Measurements from ENCODE around the gene PAFAH1B1.

Gene PAFAH1B1

GRCh38 chr17:2711608-2712299 is 118.3 kb downstream of the PAFAH1B1 start, which contains the start of gene CLUH:
CLUH (minus strand) TSS chr17:2711764; CDS start chr17:2711661, 103 bp downstream.
- FAIRE-seq (peak; percentile 99), DNase-seq (ENCODE audit: extremely low spot score, insufficient read length, low read depth) (peak; percentile 99)

DNA sequence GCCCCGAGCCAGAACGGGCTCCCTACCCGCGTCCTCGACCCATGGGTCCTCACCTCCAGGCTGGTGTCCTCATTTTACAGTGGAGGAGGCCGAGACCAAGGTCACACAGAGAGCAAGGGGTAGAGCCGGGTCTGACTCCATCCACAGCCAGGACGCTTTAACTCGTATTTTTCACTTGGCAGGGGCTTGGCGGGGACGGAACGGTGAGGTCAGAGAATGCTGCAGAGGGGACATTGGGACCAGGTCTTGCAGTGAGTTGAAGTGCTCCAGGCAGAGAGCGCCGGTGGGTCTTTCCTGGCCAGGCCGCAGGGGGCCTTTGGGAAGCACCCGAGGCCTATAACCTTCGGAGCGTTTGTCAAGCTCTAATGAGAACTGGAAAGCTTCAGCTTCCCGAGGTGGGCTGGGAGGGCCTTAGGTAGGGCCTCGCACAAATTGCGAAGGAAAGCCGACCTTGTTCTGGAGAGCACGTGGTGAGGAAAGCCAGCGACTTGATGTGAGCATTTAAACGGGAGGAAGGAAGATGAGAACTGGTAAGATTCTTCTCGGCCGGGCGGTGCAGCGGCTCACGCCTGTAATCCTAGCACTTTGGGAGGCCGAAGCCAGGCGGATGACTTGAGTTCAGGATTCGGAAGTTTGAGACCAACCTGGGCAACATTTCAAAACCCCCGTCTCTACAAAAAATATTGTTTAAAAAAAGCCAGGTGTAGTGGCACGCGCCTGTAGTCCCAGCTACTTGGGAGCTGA is 119.0 kb downstream of the PAFAH1B1 start:
- DNase-seq (ENCODE audit: extremely low spot score, insufficient read length, low read depth) (no peak), FAIRE-seq (no peak)

DNA sequence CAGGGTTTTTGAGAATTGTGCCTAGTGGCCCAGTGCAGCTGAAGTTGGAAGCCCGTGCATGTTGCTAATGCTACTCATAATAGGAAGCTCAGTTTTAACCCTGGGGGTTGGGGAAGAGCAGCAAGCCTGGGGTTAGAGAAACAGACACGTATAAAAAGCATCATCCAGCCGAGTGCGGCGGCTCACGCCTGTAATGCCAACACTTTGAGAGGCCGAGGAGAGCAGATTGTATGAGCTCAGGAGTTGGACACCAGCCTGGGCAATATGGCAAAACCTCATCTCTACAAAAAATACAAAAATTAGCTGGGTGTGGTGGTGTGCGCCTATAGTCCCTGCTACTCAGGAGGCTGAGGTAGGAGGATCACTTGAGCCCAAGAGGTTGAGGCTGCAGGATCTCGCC is 120.4 kb downstream of the PAFAH1B1 start:
- DNase-seq (ENCODE audit: extremely low spot score, insufficient read length, low read depth) = no peak
- FAIRE-seq = no peak

- DNase-seq (ENCODE audit: extremely low spot score, insufficient read length, low read depth) (no peak), FAIRE-seq (no peak)
Measured at GRCh38 chr17:2716649-2717048, 123.2 kb downstream of the PAFAH1B1 start.

GRCh38 chr17:2718150-2718938 is 124.9 kb downstream of the PAFAH1B1 start:
- DNase-seq (ENCODE audit: extremely low spot score, insufficient read length, low read depth) (no peak), FAIRE-seq (no peak)

- DNase-seq (ENCODE audit: extremely low spot score, insufficient read length, low read depth) (no peak), FAIRE-seq (no peak)
Measured at GRCh38 chr17:2719861-2720260, 126.4 kb downstream of the PAFAH1B1 start.

DNA sequence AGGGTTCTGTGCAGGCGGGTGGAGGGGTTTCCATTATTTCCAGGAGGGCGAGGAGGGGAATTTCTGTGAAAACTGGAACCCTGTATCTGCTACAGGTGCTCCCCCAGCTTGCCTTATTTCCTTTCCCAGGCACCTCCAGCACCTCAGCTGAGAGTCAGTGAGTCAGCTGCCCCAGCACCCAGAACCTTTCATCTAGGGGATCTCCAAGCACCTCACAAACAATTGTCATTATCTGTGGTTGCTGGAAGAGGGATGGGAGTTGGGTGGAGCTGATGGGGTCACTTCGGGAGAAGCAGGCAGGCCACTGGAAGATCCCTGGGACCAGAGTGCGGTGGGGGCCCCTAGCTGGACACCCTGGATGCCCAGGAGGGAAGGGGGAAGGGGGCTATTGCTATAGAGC is 128.1 kb downstream of the PAFAH1B1 start:
- FAIRE-seq (no peak), DNase-seq (ENCODE audit: extremely low spot score, insufficient read length, low read depth) (no peak)

DNA sequence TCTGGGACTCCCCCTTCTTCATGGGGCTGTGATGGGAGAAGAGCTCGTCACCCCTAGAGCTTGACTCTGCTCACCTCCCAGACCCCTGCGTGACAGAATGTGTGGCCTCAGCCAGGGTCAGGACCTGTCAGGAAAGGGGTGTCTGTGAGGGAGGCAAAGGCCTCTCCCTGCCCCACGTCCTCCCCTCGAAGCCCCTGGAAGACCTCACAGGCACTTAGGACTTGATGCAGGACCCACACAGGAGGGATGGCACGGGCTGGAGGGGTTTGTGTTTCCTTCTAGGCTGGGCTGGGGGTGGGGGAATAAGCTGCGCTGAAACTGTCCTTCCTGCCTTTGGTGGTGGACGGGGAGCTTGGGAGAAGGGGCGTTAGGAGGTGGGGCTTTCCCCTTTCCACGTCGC is 129.2 kb downstream of the PAFAH1B1 start:
- no peak for FAIRE-seq
- no peak for DNase-seq (ENCODE audit: extremely low spot score, insufficient read length, low read depth)

DNA sequence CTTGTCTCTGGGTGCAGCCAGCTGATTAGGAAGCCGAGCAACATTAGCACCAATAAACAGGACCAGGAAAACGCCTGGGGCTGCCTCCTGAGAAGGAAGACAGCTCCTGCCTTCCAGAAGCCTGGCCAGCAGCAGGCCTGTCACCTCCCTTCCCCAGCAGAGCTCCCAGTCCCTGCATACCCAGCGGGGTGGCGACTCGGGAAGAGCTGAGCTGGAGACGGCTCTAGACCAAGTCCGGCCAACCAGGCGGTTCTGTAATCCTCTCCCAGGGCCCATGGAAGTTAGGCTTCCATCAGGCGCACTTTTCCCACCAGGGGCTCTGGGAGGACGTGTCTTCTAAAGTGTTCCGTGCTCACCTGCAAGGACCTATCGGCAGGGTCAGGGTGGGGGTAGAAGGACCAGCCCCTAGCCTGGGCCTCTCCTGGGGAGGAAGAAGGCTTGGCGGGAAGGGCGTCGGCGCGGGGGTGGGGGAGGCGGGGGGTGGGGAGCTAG is 130.1 kb downstream of the PAFAH1B1 start:
- no peak for DNase-seq (ENCODE audit: extremely low spot score, insufficient read length, low read depth)
- FAIRE-seq = no peak

GRCh38 chr17:2723997-2724783 is 130.7 kb downstream of the PAFAH1B1 start:
- DNase-seq (ENCODE audit: extremely low spot score, insufficient read length, low read depth) = no peak
- FAIRE-seq = no peak

DNA sequence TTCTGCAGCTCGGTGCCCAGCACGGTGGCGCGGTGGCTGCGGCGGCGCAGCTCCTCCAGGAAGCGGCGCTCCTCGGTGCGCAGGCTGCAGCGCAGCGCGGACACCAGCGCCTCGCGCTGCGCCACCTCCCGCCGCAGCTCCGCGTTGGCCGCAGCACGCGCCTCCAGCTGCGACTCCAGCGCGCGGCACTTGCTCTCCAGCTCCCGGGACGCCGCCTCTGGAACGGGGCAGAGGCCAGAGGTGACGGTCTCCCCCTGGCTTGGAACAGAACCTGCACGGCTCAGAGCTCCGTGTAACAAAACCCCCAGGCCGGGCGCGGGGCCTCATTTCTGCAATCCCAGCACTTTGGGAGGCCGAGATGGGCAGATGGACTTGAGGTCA is 131.3 kb downstream of the PAFAH1B1 start:
- DNase-seq (ENCODE audit: extremely low spot score, insufficient read length, low read depth) (no peak), FAIRE-seq (no peak)

DNA sequence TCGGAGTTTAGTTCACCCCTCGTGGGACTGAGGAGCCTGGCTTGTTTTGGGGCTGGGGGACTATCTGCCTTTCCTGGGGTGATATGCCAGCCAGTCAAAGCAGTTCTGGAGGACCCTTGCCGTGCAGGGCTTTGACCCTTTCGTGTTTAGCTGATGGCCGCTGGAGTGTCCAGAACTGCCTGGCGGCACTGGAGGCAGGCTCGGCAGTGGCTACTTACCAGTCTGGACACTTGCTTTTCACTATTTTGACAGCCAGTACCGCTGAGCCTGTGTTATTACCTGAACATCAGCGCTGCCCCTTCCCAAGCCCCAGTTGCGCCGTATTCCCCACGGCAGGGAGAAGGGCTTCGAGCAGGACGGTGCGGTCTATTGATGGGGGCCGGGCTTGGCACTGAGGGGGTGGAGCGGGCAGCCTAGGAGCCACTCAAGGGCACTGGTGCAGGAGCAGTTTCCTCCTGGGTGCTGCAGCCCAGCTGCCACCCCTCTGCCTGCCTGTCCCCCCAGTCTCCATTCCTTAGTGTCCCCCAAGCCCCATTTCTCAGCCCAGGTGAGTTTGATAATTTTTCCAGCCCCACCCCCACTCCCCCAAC is 137.4 kb downstream of the PAFAH1B1 start:
- no peak for FAIRE-seq
- DNase-seq (ENCODE audit: extremely low spot score, insufficient read length, low read depth) = no peak

GRCh38 chr17:2731807-2732206 is 138.4 kb downstream of the PAFAH1B1 start:
- no peak for DNase-seq (ENCODE audit: extremely low spot score, insufficient read length, low read depth)
- FAIRE-seq = no peak

DNA sequence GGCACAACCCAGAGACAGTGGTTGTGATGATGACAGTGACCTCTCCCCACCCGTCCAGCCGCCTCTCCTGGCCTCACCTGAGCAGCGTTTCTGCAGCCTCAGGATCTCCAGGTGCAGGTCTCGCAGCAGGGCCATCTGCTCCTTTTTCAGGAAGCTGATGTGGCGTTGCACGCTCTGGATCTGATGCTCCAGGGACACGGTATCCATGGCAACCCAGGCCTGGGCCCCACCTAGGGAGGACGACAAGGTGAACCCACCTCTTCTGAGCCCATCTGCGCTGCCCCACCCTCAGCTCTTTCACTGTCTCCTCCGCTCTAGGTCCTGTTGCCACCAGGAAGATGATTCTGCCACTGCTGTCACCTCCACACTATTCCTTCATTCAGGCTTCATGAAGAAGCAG is 141.5 kb downstream of the PAFAH1B1 start:
- FAIRE-seq (no peak), DNase-seq (ENCODE audit: extremely low spot score, insufficient read length, low read depth) (no peak)

Measured in GM18507 (cell line).